ENCODE data around the gene CENPX. TPM values are rescaled to one million over a fixed set of nuclear protein-coding genes. Genes with fewer than 3 reads are reported as not detected.
A peak's percentile ranks its signal among the peaks of the same experiment; 100 is the strongest.

CENPX gene
- total and polyA plus RNA-seq, 2 of the 13 experiments (the other 11 are each of a cell fraction or from before 2014, with no cell fraction given), result 92.7 to 170 TPM

- TF ChIP-seq, protein P1, sequence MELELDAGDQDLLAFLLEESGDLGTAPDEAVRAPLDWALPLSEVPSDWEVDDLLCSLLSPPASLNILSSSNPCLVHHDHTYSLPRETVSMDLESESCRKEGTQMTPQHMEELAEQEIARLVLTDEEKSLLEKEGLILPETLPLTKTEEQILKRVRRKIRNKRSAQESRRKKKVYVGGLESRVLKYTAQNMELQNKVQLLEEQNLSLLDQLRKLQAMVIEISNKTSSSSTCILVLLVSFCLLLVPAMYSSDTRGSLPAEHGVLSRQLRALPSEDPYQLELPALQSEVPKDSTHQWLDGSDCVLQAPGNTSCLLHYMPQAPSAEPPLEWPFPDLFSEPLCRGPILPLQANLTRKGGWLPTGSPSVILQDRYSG (CRISPR knock-in tag; IDR thresholded peaks at IDR 0.05), result no peak
- TF ChIP-seq BCL6 (CRISPR knock-in tag; IDR thresholded peaks at IDR 0.05), result no peak
- TF ChIP-seq NKX3-1 (CRISPR knock-in tag; IDR thresholded peaks at IDR 0.05), result no peak; the same call in 1 of the 2 replicates
- no peak; the same call in 1 of the 2 replicates for TF ChIP-seq ZBTB4 (CRISPR knock-in tag; IDR thresholded peaks at IDR 0.05; ENCODE audit: borderline replicate concordance)
- TF ChIP-seq ZNF33B (CRISPR knock-in tag; IDR thresholded peaks at IDR 0.05), result no peak
- peak; percentile 79 for TF ChIP-seq ZFP91 (CRISPR knock-in tag; IDR thresholded peaks at IDR 0.05; ENCODE audit: borderline replicate concordance)
- no peak; the same call in 1 of the 2 replicates for TF ChIP-seq ZNF740 (CRISPR knock-in tag; IDR thresholded peaks at IDR 0.05)
- no peak for TF ChIP-seq AHR (CRISPR knock-in tag; IDR thresholded peaks at IDR 0.05)
- TF ChIP-seq ZNF781 (CRISPR knock-in tag; IDR thresholded peaks at IDR 0.05; ENCODE audit: borderline replicate concordance, not compliant biosample characterization), result no peak
- no peak for TF ChIP-seq ZNF337 (CRISPR knock-in tag; IDR thresholded peaks at IDR 0.05; ENCODE audit: borderline replicate concordance, low read depth)
- TF ChIP-seq, protein P2, sequence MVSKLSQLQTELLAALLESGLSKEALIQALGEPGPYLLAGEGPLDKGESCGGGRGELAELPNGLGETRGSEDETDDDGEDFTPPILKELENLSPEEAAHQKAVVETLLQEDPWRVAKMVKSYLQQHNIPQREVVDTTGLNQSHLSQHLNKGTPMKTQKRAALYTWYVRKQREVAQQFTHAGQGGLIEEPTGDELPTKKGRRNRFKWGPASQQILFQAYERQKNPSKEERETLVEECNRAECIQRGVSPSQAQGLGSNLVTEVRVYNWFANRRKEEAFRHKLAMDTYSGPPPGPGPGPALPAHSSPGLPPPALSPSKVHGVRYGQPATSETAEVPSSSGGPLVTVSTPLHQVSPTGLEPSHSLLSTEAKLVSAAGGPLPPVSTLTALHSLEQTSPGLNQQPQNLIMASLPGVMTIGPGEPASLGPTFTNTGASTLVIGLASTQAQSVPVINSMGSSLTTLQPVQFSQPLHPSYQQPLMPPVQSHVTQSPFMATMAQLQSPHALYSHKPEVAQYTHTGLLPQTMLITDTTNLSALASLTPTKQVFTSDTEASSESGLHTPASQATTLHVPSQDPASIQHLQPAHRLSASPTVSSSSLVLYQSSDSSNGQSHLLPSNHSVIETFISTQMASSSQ (IDR thresholded peaks at IDR 0.05; ENCODE audit: low read depth), result no peak
- TF ChIP-seq, protein P2 (CRISPR knock-in tag; IDR thresholded peaks at IDR 0.05; ENCODE audit: borderline replicate concordance), result no peak; the same call in 1 of the 2 replicates
- peak; percentile 3 for TF ChIP-seq HNRNPH1 (optimal IDR thresholded peaks at IDR 0.05; ENCODE audit: low read depth, low read length)
- TF ChIP-seq, protein P3, sequence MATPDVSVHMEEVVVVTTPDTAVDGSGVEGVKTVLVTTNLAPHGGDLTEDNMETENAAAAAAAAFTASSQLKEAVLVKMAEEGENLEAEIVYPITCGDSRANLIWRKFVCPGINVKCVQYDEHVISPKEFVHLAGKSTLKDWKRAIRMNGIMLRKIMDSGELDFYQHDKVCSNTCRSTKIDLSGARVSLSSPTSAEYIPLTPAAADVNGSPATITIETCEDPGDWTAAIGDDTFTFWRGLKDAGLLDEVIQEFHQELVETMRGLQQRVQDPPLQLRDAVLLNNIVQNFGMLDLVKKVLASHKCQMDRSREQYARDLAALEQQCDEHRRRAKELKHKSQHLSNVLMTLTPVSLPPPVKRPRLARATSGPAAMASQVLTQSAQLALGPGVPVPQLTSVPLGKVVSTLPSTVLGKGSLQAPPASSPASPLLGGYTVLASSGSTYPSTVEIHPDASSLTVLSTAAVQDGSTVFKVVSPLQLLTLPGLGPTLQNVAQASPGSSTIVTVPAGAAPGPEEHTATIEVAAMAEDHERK (CRISPR knock-in tag; IDR thresholded peaks at IDR 0.05; ENCODE audit: low read depth), result no peak; the same call in 1 of the 2 replicates
- TF ChIP-seq NBN (conservative IDR thresholded peaks at IDR 0.05), result no peak
These were observed 28.7 kb downstream of the CENPX start (continued) for GRCh38 chr17:81993729-81994592.

Measured in HepG2 (cell line).